HG03521 (cell line): Measurements from ENCODE around the gene RRAS.
"Not testable (repeated sequence)": the region's sequence is repeated elsewhere in the genome, so short reads cannot be mapped to it uniquely, and the experiment has no call there.

Experiments
- ATAC-seq: cut with Tn5 transposase; IDR thresholded peaks from one replicate; pipeline ENCODE4 v1.9.1; 2021; ENCODE audit warnings: mild to moderate bottlenecking, moderate library complexity; ENCODE audit not compliant: unreplicated experiment

Gene RRAS

GRCh38 chr19:49633273-49633672 is 6.7 kb downstream of the RRAS start:
- ATAC-seq = not testable (repeated sequence)

- ATAC-seq = no peak
These were observed 7.4 kb downstream of the RRAS start for GRCh38 chr19:49632576-49632975.

- ATAC-seq = no peak
These were observed 8.2 kb downstream of the RRAS start for GRCh38 chr19:49631610-49632192.

GRCh38 chr19:49631014-49631588 is 8.8 kb downstream of the RRAS start:
- ATAC-seq = no peak

GRCh38 chr19:49629659-49630058 is 10.3 kb downstream of the RRAS start:
- no peak for ATAC-seq

GRCh38 chr19:49626226-49626625 is 13.7 kb downstream of the RRAS start:
- no peak for ATAC-seq

- no peak for ATAC-seq
These were observed 14.7 kb downstream of the RRAS start for GRCh38 chr19:49624967-49625910.

- not testable (repeated sequence) for ATAC-seq
These were observed 22.1 kb downstream of the RRAS start for GRCh38 chr19:49617860-49618259.

- no peak for ATAC-seq
These were observed 23.0 kb downstream of the RRAS start for GRCh38 chr19:49616945-49617344.

- no peak for ATAC-seq
These were observed 23.4 kb downstream of the RRAS start for GRCh38 chr19:49616532-49616931.

GRCh38 chr19:49615861-49616260 is 24.1 kb downstream of the RRAS start:
- ATAC-seq = no peak

GRCh38 chr19:49614096-49614833 is 25.7 kb downstream of the RRAS start:
- no peak for ATAC-seq

- ATAC-seq = no peak
These were observed 26.6 kb downstream of the RRAS start for GRCh38 chr19:49613374-49613773.

- no peak for ATAC-seq
These were observed 30.3 kb downstream of the RRAS start for GRCh38 chr19:49609499-49610092.

- no peak for ATAC-seq
These were observed 34.3 kb downstream of the RRAS start for GRCh38 chr19:49605605-49606004.

GRCh38 chr19:49602806-49603205 is 37.1 kb downstream of the RRAS start:
- ATAC-seq = no peak

GRCh38 chr19:49601482-49602038 is 38.4 kb downstream of the RRAS start:
- ATAC-seq = no peak

GRCh38 chr19:49599378-49600295 is 40.3 kb downstream of the RRAS start:
- ATAC-seq = no peak

- ATAC-seq = no peak
These were observed 42.3 kb downstream of the RRAS start for GRCh38 chr19:49597703-49597974.
